H54 (cell line): ENCODE measurements around the gene SLC2A9.

Experiments used
- DNase-seq: peaks from one replicate; pipeline ENCODE4 v3.0.0; 2011; ENCODE audit warnings: low spot score, mixed read lengths; ENCODE audit not compliant: insufficient read length
- FAIRE-seq: peaks from 3 replicates; lab custom pipeline; 2011; peaks lifted over from hg19 to GRCh38; lab: Jason Lieb, UNC
- POLR2A ChIP-seq: IDR thresholded peaks from 2 replicates; pipeline ENCODE4 v1.6.1; 2011; ENCODE audit warnings: low read depth, mild to moderate bottlenecking, low read length

SLC2A9 gene

GRCh38 chr4:9938933-9939332 lies 82.4 kb downstream of the SLC2A9 start:
- DNase-seq (no peak), FAIRE-seq (no peak)
- TF ChIP-seq POLR2A = no peak

GRCh38 chr4:9937078-9937477 lies 84.2 kb downstream of the SLC2A9 start:
- DNase-seq (no peak), FAIRE-seq (no peak)
- TF ChIP-seq POLR2A = no peak

GRCh38 chr4:9936129-9936644 lies 85.1 kb downstream of the SLC2A9 start:
- no peak for TF ChIP-seq POLR2A
- FAIRE-seq (no peak), DNase-seq (no peak)

GRCh38 chr4:9933956-9934355 lies 87.3 kb downstream of the SLC2A9 start:
- DNase-seq (no peak), FAIRE-seq (no peak)
- no peak for TF ChIP-seq POLR2A

- TF ChIP-seq POLR2A = no peak
- FAIRE-seq = no peak
- DNase-seq = no peak
Measured at GRCh38 chr4:9933184-9933583, 88.1 kb downstream of the SLC2A9 start.

- TF ChIP-seq POLR2A = no peak
- DNase-seq (no peak), FAIRE-seq (no peak)
Measured at GRCh38 chr4:9932771-9933170, 88.5 kb downstream of the SLC2A9 start.

- no peak for TF ChIP-seq POLR2A
- FAIRE-seq = no peak
Measured at GRCh38 chr4:9931146-9931545, 90.2 kb downstream of the SLC2A9 start.

GRCh38 chr4:9929111-9929510 lies 92.2 kb downstream of the SLC2A9 start:
- DNase-seq (no peak), FAIRE-seq (no peak)
- TF ChIP-seq POLR2A = no peak

More at GRCh38 chr4:9931146-9931545, 90.2 kb downstream of the SLC2A9 start:
- DNase-seq = no peak

GRCh38 chr4:9927341-9928007 lies 93.8 kb downstream of the SLC2A9 start:
- no peak for FAIRE-seq
- no peak for DNase-seq
- no peak for TF ChIP-seq POLR2A

- no peak for TF ChIP-seq POLR2A
- DNase-seq (no peak), FAIRE-seq (no peak)
Measured at GRCh38 chr4:9926586-9926985, 94.7 kb downstream of the SLC2A9 start.

GRCh38 chr4:9925750-9926439 lies 95.4 kb downstream of the SLC2A9 start:
- DNase-seq (no peak), FAIRE-seq (no peak)
- no peak for TF ChIP-seq POLR2A

- no peak for TF ChIP-seq POLR2A
- FAIRE-seq = no peak
- no peak for DNase-seq
Measured at GRCh38 chr4:9924750-9925149, 96.5 kb downstream of the SLC2A9 start.

- no peak for TF ChIP-seq POLR2A
- FAIRE-seq (no peak), DNase-seq (no peak)
Measured at GRCh38 chr4:9923195-9923812, 98.0 kb downstream of the SLC2A9 start.

GRCh38 chr4:9921326-9921725 lies 100.0 kb downstream of the SLC2A9 start:
- DNase-seq (no peak), FAIRE-seq (no peak)
- no peak for TF ChIP-seq POLR2A

GRCh38 chr4:9920029-9920428 lies 101.3 kb downstream of the SLC2A9 start:
- DNase-seq (no peak), FAIRE-seq (no peak)
- TF ChIP-seq POLR2A = no peak
